H9 (cell line): ENCODE results near the gene NALCN. TPM values are rescaled to one million over a fixed set of nuclear protein-coding genes. Genes with fewer than 3 reads are reported as not detected.
A peak's percentile ranks its signal among the peaks of the same experiment; 100 is the strongest.

ENCODE experiments used
- DNase-seq: peaks from one replicate; pipeline ENCODE4 v3.0.0-alpha.2; 2017
- H2AFZ ChIP-seq: one replicate; pipeline ENCODE4 v1.6.1; 2013; ENCODE audit warnings: mild to moderate bottlenecking, low read length, control low read depth, moderate library complexity
- H2AK5ac ChIP-seq: 2 replicates; pipeline ENCODE4 v1.6.1; 2013; ENCODE audit warnings: low read length, control low read depth, mixed read lengths; ENCODE audit not compliant: insufficient read length
- H2BK120ac ChIP-seq: one replicate; pipeline ENCODE4 v1.6.1; 2013; ENCODE audit warnings: low read depth, mild to moderate bottlenecking, low read length, control low read depth, inconsistent platforms; ENCODE audit not compliant: poor library complexity, severe bottlenecking
- H2BK12ac ChIP-seq: 2 replicates; pipeline ENCODE4 v1.6.1; 2013; ENCODE audit warnings: low read length, control low read depth, mixed read lengths, low read depth; ENCODE audit not compliant: insufficient read length
- H2BK15ac ChIP-seq: 2 replicates; pipeline ENCODE4 v1.6.1; 2013; ENCODE audit warnings: low read depth, low read length, control low read depth
- H2BK20ac ChIP-seq: one replicate; pipeline ENCODE4 v1.6.1; 2013; ENCODE audit warnings: low read depth, mild to moderate bottlenecking, low read length, control low read depth, inconsistent platforms; ENCODE audit not compliant: poor library complexity, severe bottlenecking
- H2BK5ac ChIP-seq: 2 replicates; pipeline ENCODE4 v1.6.1; 2013; ENCODE audit warnings: low read length, control low read depth, mixed read lengths; ENCODE audit not compliant: insufficient read length
- H3K14ac ChIP-seq: 2 replicates; pipeline ENCODE4 v1.6.1; 2013; ENCODE audit warnings: low read length, control low read depth; ENCODE audit not compliant: insufficient read depth
- H3K18ac ChIP-seq: 2 replicates; pipeline ENCODE4 v1.6.1; 2013; ENCODE audit warnings: low read depth, mild to moderate bottlenecking, mixed read lengths, low read length, control low read depth; ENCODE audit not compliant: insufficient read length
- H3K23ac ChIP-seq: 2 replicates; pipeline ENCODE4 v1.6.1; 2013; ENCODE audit warnings: low read length, control low read depth, mixed read lengths, low read depth; ENCODE audit not compliant: insufficient read length
- H3K23me2 ChIP-seq: 2 replicates; pipeline ENCODE4 v1.6.1; 2013; ENCODE audit warnings: low read depth, mild to moderate bottlenecking, mixed read lengths, low read length, control low read depth; ENCODE audit not compliant: insufficient read length, poor library complexity, severe bottlenecking
- H3K27ac ChIP-seq: 2 replicates; pipeline ENCODE4 v1.5.1; 2013; ENCODE audit warnings: low read length, control low read depth, mixed read lengths, low read depth; ENCODE audit not compliant: insufficient read length
- H3K27me3 ChIP-seq: 2 replicates; pipeline ENCODE4 v1.6.1; 2013; ENCODE audit warnings: low read length, control low read depth, inconsistent platforms; ENCODE audit not compliant: insufficient read depth
- H3K4ac ChIP-seq: 2 replicates; pipeline ENCODE4 v1.6.1; 2013; ENCODE audit warnings: low read depth, mild to moderate bottlenecking, control low read depth, inconsistent platforms, low read length, moderate library complexity
- H3K4me1 ChIP-seq: 2 replicates; pipeline ENCODE4 v1.6.1; 2013; ENCODE audit warnings: low read length, control low read depth, inconsistent platforms; ENCODE audit not compliant: insufficient read depth
- H3K4me2 ChIP-seq: 2 replicates; pipeline ENCODE4 v1.6.1; 2013; ENCODE audit warnings: low read length, control low read depth, mixed read lengths; ENCODE audit not compliant: insufficient read length, insufficient read depth
- H3K56ac ChIP-seq: 2 replicates; pipeline ENCODE4 v1.6.1; 2013; ENCODE audit warnings: low read depth, mild to moderate bottlenecking, mixed read lengths, low read length, control low read depth; ENCODE audit not compliant: insufficient read length
- H3K79me1 ChIP-seq: 2 replicates; pipeline ENCODE4 v1.6.1; 2013; ENCODE audit warnings: low read depth, mild to moderate bottlenecking, moderate library complexity, low read length, control low read depth, inconsistent platforms; ENCODE audit not compliant: insufficient read depth, poor library complexity, severe bottlenecking
- H3K79me2 ChIP-seq: 2 replicates; pipeline ENCODE4 v1.6.1; 2013; ENCODE audit warnings: low read length, control low read depth, inconsistent platforms; ENCODE audit not compliant: insufficient read depth
- H3K9ac ChIP-seq: 2 replicates; pipeline ENCODE4 v1.6.1; 2013; ENCODE audit warnings: low read length, control low read depth, mixed read lengths; ENCODE audit not compliant: insufficient read length; ENCODE audit errors: extremely low read depth
- H3K9me3 ChIP-seq: one replicate; pipeline ENCODE4 v1.6.1; 2013; ENCODE audit warnings: low read depth, low read length, inconsistent platforms; ENCODE audit not compliant: control insufficient read depth
- H3T11ph ChIP-seq: one replicate; pipeline ENCODE4 v1.6.1; 2013; ENCODE audit warnings: mild to moderate bottlenecking, low read length, control low read depth, inconsistent platforms
- H4K20me1 ChIP-seq: one replicate; pipeline ENCODE4 v1.6.1; 2013; ENCODE audit not compliant: control insufficient read depth, insufficient read length, insufficient read depth
- H4K5ac ChIP-seq: 2 replicates; pipeline ENCODE4 v1.6.1; 2013; ENCODE audit warnings: low read depth, mild to moderate bottlenecking, mixed read lengths, low read length, control low read depth; ENCODE audit not compliant: insufficient read length
- H4K8ac ChIP-seq: replicated peaks from 2 replicates; pipeline ENCODE4 v1.6.1; 2013; ENCODE audit warnings: low read length, control low read depth, mixed read lengths, low read depth; ENCODE audit not compliant: insufficient read length
- H4K91ac ChIP-seq: 2 replicates; pipeline ENCODE4 v1.6.1; 2013; ENCODE audit warnings: low read depth, mild to moderate bottlenecking, moderate library complexity, mixed read lengths, low read length, control low read depth; ENCODE audit not compliant: insufficient read length
- H3K27ac Mint-ChIP-seq, 3 experiments: 2 replicates in 2 of 3; 3 replicates in 1 of 3; pipeline ENCODE4 v1.8.0; 2020 to 2021; ENCODE audit warnings: mixed read lengths in 3 of 3, mild to moderate bottlenecking in 1 of 3, moderate library complexity in 1 of 3
- H3K27me3 Mint-ChIP-seq: 2 replicates; pipeline ENCODE4 v1.8.0; 2021; ENCODE audit warnings: low read depth, mild to moderate bottlenecking, moderate library complexity, mixed read lengths
- H3K36me3 Mint-ChIP-seq, 3 experiments: 2 replicates in 2 of 3; 3 replicates in 1 of 3; pipeline ENCODE4 v1.8.0; 2020 to 2021; ENCODE audit warnings: low read depth in 3 of 3, mixed read lengths in 3 of 3; ENCODE audit not compliant: insufficient read depth in 1 of 3
- H3K4me1 Mint-ChIP-seq, 2 experiments: 2 replicates each; pipeline ENCODE4 v1.8.0; 2020; ENCODE audit warnings: mixed read lengths in 2 of 2
- H3K4me3 Mint-ChIP-seq, 2 experiments: 2 replicates in 1 of 2; 3 replicates in 1 of 2; pipeline ENCODE4 v1.8.0; 2020 to 2021; ENCODE audit warnings: mild to moderate bottlenecking in 2 of 2, mixed read lengths in 2 of 2, moderate library complexity in 1 of 2
- H3K9me3 Mint-ChIP-seq, 2 experiments: 2 replicates in 1 of 2; 3 replicates in 1 of 2; pipeline ENCODE4 v1.8.0; 2020; ENCODE audit warnings: mild to moderate bottlenecking in 2 of 2, mixed read lengths in 2 of 2, moderate library complexity in 1 of 2
- WGBS: extraction: QIAGEN DNeasy Blood & Tissue Kit; methylation state at CpG from one replicate; pipeline ENCODE4 v1.1.7; 2013; ENCODE audit warnings: missing lambda C conversion rate, low lambda C conversion rate, mixed read lengths; ENCODE audit not compliant: insufficient read length; ENCODE audit errors: extremely low coverage; 5-methylcytosine and 5-hydroxymethylcytosine counted together
- long read RNA-seq: library from polyadenylated mRNA; unstranded; transcript quantifications from one replicate; pipeline ENCODE4 v2.0.0, GENCODE V29; 2020
- total RNA-seq: library from RNA; stranded (reverse); gene quantifications from 2 replicates; pipeline ENCODE4 v1.2.1, GENCODE V29; 2021
- TF ChIP-seq, protein P1 (sequence below): fragments of 200-600 bp; sonication (generic); conservative IDR thresholded peaks from 3 replicates; pipeline ENCODE4 v1.8.0; 2021; ENCODE audit warnings: antibody characterized with exemption, mild to moderate bottlenecking

The NALCN gene
- total RNA-seq: 0.09 and 0.26 TPM in 2 replicates
- long read RNA-seq: 0 reads

DNA sequence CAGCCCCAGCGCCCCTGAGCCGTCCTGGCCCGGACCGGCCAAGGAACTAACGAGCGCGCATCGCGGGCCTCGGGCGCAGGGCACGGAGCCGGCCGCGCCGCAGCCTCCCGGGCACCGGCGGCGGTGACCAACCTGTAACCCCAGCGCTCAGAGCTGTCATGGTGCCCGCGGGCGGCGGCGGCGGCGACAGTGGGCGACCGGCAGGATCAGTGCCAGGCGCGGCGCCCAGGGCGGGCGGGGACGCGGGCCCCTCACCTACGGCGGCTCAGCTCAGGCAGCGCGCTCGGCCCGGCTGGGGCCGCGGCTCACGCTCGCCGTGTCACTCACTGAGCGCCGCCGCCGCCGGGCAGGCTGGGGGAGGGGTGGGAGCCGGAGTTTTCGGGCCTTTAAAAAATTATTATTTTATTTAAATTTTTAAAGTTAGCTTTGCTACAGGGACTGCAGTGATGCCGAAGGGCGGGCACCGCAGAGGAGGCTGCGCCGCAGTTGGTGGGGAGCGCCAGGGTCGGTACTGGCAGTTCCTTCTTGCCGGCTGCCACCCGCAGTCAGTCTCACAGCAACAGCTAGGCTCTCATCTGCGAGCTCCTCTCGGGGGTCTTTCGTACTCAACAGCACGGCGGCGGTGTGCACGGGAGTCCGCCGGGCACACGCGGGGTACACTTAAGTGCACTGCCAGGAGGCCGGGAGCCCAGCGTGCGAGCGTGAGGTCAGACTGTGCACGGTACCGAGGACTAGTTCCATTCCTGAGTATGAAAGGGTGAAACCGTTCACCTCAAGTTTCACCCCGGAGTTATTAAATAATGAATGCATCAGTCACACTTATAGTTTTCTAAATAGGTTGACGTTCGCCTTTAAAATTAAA, at the start of gene NALCN:
NALCN (minus strand) TSS at position 328 of the 862 bp plus-strand sequence. CDS start 17,382 bp downstream, outside the sequence.
- Histone ChIP-seq H3K9me3 (no peaks in the 10 kb centered on the region), H2BK12ac (no peak within 1 kb of the TSS), H3T11ph (no peak within 1 kb of the TSS), H3K23me2 (peaks cover 9% of the 10 kb centered on the region), H2BK5ac (no peak within 1 kb of the TSS), H4K20me1 (no peaks in the 10 kb centered on the region), H3K4me1 (no peaks in the 10 kb centered on the region), H3K56ac (no peak within 1 kb of the TSS), H3K27me3 (peaks cover 7% of the 10 kb centered on the region; the same call in 1 of the 2 replicates), H3K27ac (no peak within 1 kb of the TSS), H3K9ac (no peak within 1 kb of the TSS), H2BK15ac (no peak within 1 kb of the TSS), H2AK5ac (no peak within 1 kb of the TSS), H3K79me1 (no peaks in the 10 kb centered on the region), H3K23ac (no peak within 1 kb of the TSS), H4K8ac (no peak within 1 kb of the TSS), H2BK120ac (no peak within 1 kb of the TSS), H3K79me2 (no peaks in the 10 kb centered on the region), H3K4me2 (peak within 1 kb of the TSS; percentile 67), H4K5ac (no peak within 1 kb of the TSS), H3K18ac (no peak within 1 kb of the TSS), H3K4ac (no peak within 1 kb of the TSS), H3K14ac (no peak within 1 kb of the TSS), H4K91ac (no peak within 1 kb of the TSS), H2AFZ (no peak within 1 kb of the TSS), H2BK20ac (no peak within 1 kb of the TSS)
- TF ChIP-seq, protein P1, sequence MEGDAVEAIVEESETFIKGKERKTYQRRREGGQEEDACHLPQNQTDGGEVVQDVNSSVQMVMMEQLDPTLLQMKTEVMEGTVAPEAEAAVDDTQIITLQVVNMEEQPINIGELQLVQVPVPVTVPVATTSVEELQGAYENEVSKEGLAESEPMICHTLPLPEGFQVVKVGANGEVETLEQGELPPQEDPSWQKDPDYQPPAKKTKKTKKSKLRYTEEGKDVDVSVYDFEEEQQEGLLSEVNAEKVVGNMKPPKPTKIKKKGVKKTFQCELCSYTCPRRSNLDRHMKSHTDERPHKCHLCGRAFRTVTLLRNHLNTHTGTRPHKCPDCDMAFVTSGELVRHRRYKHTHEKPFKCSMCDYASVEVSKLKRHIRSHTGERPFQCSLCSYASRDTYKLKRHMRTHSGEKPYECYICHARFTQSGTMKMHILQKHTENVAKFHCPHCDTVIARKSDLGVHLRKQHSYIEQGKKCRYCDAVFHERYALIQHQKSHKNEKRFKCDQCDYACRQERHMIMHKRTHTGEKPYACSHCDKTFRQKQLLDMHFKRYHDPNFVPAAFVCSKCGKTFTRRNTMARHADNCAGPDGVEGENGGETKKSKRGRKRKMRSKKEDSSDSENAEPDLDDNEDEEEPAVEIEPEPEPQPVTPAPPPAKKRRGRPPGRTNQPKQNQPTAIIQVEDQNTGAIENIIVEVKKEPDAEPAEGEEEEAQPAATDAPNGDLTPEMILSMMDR: no peak
- Mint-ChIP-seq H3K27ac (no peak within 1 kb of the TSS; a peak in 1 of 7 replicates), H3K36me3 (no peaks in the 10 kb centered on the region; a peak in 1 of 7 replicates), H3K4me3 (peak within 1 kb of the TSS; percentile 76 to 86), H3K9me3 (no peaks in the 10 kb centered on the region), H3K4me1 (peaks cover 8 to 14% of the 10 kb centered on the region in 2 experiments), H3K27me3 (peaks cover 29% of the 10 kb centered on the region)
- DNase-seq: peak; percentile 39
- no CpG with 5 or more reads among the region's 85 CpGs for WGBS
